Lung microvascular endothelial cell (primary cell): ENCODE data around the gene VEZF1. TPM values are rescaled to one million over a fixed set of nuclear protein-coding genes. Genes with fewer than 3 reads are reported as not detected.
"Not testable (repeated sequence)": the region's sequence is repeated elsewhere in the genome, so short reads cannot be mapped to it uniquely, and the experiment has no call there.

Experiments used
- DNase-seq, 2 donors: peaks; one replicate each; pipeline versions ENCODE4 v3.0.0 to v3.0.0-alpha.2; 2010; ENCODE audit warnings: low read depth in 2 of 2
- total RNA-seq: library from RNA; depleted of rRNA; stranded (reverse); fragments of >200 nt; gene quantifications from 2 replicates; pipeline ENCODE4 v1.2.1, GENCODE V29; 2014

The VEZF1 gene
- total RNA-seq, 1 donor from 2014 or later = 23.0 TPM

GRCh38 chr17:57975044-57975443, 13.0 kb downstream of the VEZF1 start:
- DNase-seq = no peak

DNA sequence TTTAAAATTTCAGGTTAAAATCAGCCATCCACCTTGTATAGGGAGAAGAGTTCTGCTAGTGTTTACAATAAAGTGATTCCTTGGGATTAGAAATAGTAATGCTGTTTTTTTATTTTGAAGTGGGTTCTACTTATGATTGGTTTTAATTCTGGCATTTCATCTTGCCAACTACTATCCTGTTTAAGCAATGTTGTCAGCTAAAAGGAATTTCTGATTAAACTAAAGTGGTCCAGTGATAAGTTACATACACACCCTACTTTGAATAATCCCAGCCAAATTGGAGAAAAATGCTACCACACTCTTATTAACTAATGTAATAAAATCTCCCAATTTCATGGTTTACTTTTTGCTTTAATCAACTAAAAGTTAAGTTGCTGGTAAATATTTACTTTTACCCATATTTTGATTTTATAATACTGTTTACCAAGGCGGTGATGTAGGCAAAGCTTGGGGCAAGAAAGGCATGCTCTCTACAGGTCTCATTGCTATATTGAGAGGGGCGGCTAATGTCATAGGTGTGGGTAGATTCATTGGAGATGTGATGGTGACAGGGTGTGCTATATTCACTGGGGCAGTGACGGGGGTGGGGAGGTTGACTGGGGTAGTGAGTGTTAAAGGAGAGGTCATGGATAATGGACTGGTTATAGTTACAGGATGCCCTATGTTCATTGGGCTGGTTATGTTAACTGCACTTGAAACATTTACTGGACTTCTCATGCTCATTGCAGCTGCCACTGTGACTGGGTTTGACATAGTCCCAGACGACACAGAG, 13.8 kb downstream of the VEZF1 start:
- DNase-seq = not testable (repeated sequence)

DNA sequence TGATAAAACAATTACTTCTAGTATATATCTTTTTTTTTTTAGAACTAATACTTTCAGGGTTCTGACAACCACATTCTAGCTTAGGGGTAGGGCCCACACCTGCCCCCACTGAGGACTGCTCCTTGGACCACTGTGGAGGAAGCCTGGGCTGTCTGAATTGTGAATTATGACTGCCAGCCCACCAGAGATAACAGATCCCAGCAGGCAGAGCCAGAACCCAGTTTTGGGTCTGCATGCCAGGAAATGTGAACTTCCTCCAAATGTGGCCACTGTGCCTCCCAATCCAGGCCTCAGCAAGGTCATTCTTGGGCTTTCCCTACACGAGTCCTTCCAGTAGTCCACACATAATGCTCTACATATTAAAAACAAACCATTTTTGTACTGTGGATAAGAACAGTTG, 15.9 kb downstream of the VEZF1 start:
- no peak for DNase-seq

DNA sequence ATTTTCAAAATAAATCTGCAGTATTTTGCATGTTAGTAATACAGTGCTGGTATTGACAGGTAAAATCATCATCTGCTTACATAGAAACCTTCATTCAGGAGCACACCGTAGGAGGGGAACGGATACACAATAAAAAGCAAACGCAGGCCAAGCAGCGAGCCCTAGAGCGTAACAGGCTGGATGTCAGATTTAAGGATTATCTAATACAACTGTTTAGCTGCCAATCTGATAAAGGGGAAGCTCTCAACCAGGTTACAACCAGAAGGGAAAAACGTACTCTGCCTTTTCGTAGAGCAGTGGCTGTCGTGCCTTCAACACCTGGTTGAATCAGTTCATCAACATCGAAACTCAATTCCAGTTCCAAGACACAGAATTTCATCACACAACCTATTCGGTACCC, 16.5 kb downstream of the VEZF1 start:
- DNase-seq = no peak

DNA sequence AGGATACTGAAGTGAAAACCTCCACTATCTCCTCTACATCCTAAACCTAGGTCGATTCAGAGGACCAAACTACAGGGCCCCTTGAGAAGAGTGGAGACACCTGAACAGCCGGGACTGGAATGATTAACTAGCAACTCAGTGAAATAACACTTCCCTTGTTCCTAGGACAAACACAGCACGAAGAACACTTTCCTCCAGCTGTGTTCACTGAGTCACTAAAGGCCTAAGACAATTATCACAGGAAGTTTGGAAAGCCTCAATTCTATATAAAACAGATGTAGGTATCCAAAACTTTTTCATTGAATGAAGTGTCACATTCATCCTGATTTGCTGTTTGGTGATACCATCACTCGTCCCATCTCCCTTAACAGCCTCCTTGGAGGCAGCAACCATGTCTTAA, 17.3 kb downstream of the VEZF1 start:
- DNase-seq = peak in 1 of 2 donors; percentile 73

DNA sequence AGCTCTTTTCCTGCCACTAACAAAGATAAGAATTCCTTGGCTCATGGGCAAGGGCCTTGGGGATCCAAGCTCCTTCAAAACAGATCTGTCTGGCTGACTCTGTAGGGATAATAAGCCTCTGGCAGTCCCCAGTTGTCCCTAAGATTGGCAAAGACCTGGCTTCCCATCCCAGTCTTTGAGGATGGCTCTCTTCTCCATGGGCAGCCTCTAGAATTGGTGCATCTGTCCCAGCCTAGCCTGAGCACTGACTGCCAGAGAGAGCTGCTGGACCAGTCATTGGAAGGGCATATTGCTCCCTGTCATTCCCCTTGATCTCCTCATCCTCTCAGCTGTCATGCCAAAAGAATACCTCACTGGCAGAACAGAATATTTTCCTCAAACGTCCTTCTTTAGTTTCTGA, 19.6 kb downstream of the VEZF1 start:
- no peak for DNase-seq

GRCh38 chr17:57966875-57967274, 21.2 kb downstream of the VEZF1 start:
- no peak for DNase-seq

- no peak for DNase-seq
Measured at GRCh38 chr17:57966246-57966645, 21.8 kb downstream of the VEZF1 start.

DNA sequence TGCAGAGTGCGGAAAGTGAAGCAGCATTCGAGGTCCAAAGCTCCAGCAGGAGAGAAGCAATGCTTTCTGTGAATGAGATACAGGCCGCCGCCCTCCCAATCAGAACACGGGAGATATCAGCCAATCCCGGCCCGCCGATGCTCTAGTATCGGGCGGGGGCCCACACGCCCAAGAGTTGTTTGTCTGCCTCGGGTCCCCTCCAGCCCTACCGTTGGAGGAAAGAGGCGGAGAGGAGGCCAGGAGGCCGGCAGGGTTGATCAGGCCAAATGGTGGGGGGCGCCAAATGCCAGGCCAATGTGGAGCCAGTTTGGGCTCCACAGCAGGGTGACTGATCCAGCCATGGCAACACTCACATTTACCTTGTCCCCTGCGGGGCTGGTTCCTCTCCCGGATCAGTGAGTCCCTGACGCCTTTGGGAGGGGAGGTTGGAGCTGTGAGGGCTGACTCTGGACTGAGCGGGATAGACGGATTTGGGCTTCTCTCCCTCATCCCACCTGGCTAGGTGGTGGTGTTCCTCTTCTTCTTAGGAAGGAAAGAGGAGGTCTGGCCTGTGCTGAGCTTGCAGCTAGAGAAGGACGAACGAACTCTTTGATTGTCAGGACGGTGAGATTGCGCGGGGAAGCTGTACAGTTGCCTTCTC, 22.4 kb downstream of the VEZF1 start:
- DNase-seq = no peak

GRCh38 chr17:57963149-57963511, 24.9 kb downstream of the VEZF1 start:
- no peak for DNase-seq

DNA sequence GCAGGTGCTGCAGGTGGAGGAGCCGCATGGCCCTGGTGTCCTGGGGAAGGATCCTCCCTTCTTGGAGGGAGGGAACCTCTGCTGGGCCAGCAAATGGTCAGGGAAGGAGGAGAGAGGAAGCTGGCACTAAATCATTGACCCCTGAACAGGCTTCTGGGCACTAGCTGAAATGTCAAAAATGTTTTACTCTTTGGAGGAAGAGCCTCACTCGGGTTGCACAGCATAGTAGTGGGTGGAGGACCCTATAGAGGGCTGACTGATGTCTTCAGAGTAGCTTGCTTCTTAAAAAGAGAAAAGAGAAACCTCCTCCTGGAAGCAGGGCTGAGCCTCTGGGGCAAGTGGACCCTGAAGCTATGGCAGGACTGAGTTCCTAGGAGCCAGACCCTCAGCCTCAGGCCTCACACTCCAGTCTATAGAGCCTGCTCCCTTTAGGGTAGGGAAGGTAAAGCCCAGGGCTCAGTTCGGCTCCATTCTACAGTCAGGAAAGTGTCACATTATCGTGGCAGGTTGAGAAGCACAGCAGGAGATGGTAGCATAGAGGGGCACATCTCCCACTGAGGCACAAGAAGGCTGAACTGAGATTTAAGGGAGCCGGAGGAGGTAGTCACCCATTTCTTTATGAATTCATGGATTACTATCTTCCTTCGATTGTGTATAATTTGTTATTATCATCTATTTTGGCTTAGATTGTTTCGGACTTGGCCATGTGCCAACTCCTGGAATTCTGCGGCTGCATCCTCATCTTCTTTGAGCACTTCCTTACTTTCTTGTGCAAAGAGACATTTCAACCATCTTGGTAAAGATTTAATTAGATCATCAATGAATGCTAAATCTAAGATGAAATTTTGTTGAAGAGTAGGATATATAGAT, 25.5 kb downstream of the VEZF1 start:
- no peak for DNase-seq

DNA sequence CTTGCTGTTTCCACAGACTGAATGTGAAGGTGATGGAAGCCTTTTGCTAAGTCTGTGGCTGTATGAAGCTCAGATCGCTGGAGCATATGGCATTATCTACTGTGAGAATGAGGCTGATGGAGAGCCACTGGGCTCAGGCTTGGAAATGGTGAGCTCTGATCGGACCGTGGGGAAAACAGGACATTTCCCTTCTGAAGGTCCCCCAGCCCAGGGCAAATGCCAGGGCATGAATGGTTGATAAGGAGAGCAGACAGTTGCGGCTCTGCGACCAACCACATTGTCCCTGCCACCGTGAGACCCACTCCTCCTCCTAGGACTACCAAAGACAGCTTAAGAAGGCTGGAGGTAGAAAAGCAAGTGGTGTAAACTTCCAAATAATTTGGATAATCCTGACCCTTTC, 28.1 kb downstream of the VEZF1 start:
- no peak for DNase-seq

DNA sequence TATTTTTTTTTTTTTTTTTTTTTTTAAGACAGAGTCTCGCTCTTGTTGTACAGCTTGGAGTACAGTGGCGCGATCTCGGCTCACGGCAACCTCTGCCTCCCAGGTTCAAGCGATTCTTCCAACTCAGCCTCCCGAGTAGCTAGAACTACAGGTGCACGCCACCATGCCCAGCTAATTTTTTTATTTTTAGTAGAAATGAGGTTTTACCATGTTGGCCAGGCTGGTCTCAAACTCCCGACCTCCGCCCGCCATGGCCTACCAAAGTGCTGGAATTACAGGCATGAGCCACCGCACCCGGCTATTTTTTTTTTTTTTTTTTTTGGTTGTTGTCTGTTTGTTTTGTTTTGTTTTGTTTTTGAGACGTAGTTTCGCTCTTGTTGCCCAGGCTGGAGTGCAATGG, 29.7 kb downstream of the VEZF1 start:
- not testable (repeated sequence) for DNase-seq

- no peak for DNase-seq
Measured at GRCh38 chr17:57957886-57958285, 30.2 kb downstream of the VEZF1 start.

GRCh38 chr17:57957120-57957850, 30.8 kb downstream of the VEZF1 start:
- DNase-seq = no peak

GRCh38 chr17:57956291-57957119, 31.5 kb downstream of the VEZF1 start:
- DNase-seq = no peak

GRCh38 chr17:57955183-57955931, 32.7 kb downstream of the VEZF1 start, which contains the start of gene CUEDC1:
Gene CUEDC1 (minus strand): TSS chr17:57955412. CDS start chr17:57885564, 69,848 bp downstream.
- peak; percentile 68 to 76 for DNase-seq

GRCh38 chr17:57954397-57955182, 33.5 kb downstream of the VEZF1 start:
- peak; percentile 38 to 42 for DNase-seq
